IPS-18c (cell line): ENCODE measurements around the gene NRXN3.

ENCODE experiments used
- H3K4me3 ChIP-seq: 2 replicates; pipeline ENCODE4 v1.7.0; 2013; ENCODE audit warnings: low read depth, mild to moderate bottlenecking, low read length, moderate library complexity; ENCODE audit not compliant: insufficient read depth
- H3K9me3 ChIP-seq: one replicate; pipeline ENCODE4 v1.6.1; 2013; ENCODE audit warnings: mild to moderate bottlenecking, low read length, moderate library complexity; ENCODE audit not compliant: control insufficient read depth, insufficient read depth

Gene NRXN3

DNA sequence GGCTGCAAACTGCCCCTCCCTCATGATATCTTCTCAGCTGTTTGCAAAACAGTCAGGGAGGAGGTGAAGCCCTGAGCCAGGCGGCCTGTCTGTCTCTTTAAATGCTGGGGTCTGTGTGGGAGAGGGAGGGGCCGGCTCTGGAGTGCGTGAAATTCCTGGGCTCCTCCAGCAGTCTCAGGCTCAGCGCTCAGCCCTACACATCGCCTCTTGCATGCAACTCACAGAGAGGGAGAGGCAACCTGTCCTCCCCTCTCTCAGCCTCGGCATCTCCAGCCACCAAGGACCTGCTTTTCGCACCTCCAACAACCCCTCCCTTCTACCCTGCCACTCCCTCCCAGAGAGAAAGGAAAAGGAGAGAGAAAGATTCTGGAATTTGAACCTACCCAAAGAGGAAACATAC is at the start of gene NRXN3:
NRXN3 (plus strand) TSS at position 171 of the 400 bp plus-strand sequence. CDS start 72,721 bp downstream, outside the sequence.
- peak within 1 kb of the TSS; percentile 45 for H3K4me3 ChIP-seq
- no peaks in the 10 kb centered on the region for H3K9me3 ChIP-seq

DNA sequence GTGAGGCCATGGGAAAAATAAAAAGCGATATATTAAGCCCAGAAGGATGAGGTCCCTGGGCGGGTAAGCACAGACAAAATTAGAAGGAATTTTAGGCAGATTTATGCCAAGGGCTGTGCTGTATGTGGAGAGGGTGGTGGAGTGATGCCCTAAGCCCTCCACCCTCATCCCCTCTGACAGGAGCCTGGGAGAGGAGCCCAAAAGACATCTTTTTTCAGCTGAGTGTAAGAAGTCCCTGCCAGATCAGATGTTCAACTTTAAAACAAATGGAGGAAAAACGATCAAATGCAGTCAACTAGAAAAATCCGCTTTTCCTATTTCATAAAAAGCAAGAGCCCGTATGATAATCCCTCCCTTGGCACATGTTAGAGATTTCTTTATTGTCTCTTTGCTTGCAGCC is 47.7 kb upstream of the NRXN3 start:
- no peaks in the 10 kb centered on the region for H3K9me3 ChIP-seq
- H3K4me3 ChIP-seq = no peak overlapping the region

DNA sequence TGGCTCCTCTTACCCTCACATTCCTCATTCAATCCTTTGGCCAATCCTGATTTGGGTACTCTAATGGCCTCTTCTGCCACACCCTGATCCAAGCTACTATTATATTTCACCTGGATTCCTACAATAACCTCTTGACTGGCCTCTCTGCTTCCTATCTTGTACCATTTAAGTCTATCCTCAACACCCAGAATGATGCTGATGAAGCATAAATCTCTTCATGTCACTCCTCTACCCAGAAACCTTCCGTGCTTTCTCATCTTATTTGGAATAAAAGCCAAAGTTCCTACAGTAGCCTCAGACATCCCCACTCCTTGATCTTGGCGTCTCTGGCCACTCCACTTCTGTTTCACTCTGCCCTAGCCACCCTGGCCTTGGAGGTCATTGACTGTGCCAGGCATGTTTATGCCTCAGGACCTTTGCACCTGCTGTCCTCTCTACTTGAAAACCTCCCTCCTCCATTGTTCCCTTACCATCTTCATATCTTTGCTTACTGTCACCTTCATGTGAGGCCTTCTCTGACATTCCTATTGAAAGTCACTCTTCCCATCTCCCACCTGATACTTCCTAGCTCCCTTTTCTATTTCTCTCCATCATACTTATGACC is 46.4 kb upstream of the NRXN3 start:
- Histone ChIP-seq H3K9me3 (no peaks in the 10 kb centered on the region), H3K4me3 (no peak overlapping the region)

DNA sequence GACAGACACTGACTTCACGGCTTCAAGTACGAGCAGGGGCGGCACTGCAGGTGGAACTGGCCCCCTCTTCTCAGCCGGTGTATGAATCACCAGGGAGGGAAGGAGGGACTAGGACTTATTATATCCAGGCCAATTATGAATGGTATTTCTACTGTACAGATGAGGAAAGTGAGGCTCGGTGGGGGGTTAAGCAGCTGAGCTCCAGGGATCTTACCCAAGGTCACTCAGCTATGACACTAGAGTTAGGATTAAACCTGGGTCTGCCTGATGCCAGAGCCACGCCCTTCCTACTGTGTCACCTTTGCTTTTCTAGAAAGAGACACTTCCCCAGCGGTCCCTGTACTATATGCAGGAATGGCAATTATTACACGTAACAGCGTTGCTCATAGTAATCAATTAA is 42.2 kb upstream of the NRXN3 start:
- H3K9me3 ChIP-seq = no peaks in the 10 kb centered on the region
- H3K4me3 ChIP-seq = no peak overlapping the region

- peaks cover 2% of the 10 kb centered on the region for H3K9me3 ChIP-seq
- no peak overlapping the region for H3K4me3 ChIP-seq
Observed at GRCh38 chr14:78129375-78129774, 40.8 kb upstream of the NRXN3 start.

DNA sequence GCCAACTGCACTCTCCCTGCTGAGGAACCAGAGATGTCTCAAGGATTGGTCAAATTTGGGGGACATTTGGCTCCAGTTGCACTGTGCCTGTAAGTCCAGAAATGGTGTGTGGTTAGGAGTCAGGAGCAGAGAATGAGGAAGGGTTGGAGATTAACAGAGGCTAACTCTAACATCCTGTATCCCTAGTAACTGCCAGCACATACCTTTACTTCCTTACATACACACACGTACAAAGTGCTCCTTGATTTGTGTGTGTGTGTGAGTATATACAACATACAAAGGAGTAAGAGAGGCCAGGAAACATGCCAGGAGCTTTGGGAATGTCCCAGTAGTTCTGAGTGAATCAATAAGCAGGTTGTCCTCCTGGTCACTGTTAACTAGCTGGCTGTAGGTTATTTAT is 39.8 kb upstream of the NRXN3 start:
- Histone ChIP-seq H3K9me3 (peaks cover 2% of the 10 kb centered on the region), H3K4me3 (no peak overlapping the region)

GRCh38 chr14:78131201-78131600 is 39.0 kb upstream of the NRXN3 start:
- Histone ChIP-seq H3K9me3 (peaks cover 2% of the 10 kb centered on the region), H3K4me3 (no peak overlapping the region)

DNA sequence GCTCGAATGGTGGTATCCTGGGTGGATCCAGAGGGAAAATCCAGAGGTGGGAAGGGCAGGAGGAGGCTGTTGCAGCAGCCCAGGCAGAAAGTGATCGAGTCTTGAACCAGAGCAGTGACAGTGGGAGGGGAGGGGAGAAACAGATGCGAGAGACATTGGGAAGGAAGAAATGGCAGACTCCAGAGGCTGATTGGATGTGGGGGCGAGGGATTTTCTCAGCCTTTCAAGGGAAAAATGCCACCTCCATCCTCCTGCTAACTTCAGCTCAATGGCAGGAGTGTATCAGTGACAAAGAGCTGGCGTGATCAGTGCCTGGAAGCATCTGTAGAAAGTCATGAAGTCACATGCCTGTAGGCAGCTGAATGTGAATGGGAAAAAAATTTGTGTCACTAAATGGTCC is 38.6 kb upstream of the NRXN3 start:
- H3K9me3 ChIP-seq = peaks cover 2% of the 10 kb centered on the region
- no peak overlapping the region for H3K4me3 ChIP-seq

GRCh38 chr14:78135450-78135891 is 34.7 kb upstream of the NRXN3 start:
- peaks cover 2% of the 10 kb centered on the region for H3K9me3 ChIP-seq
- H3K4me3 ChIP-seq = no peak overlapping the region

GRCh38 chr14:78136695-78137094 is 33.5 kb upstream of the NRXN3 start:
- Histone ChIP-seq H3K9me3 (peaks cover 2% of the 10 kb centered on the region), H3K4me3 (no peak overlapping the region)

GRCh38 chr14:78141590-78141989 is 28.6 kb upstream of the NRXN3 start:
- Histone ChIP-seq H3K9me3 (no peaks in the 10 kb centered on the region), H3K4me3 (no peak overlapping the region)

- no peaks in the 10 kb centered on the region for H3K9me3 ChIP-seq
- H3K4me3 ChIP-seq = no peak overlapping the region
Observed at GRCh38 chr14:78142998-78143397, 27.2 kb upstream of the NRXN3 start.

- H3K9me3 ChIP-seq = no peaks in the 10 kb centered on the region
- H3K4me3 ChIP-seq = no peak overlapping the region
Observed at GRCh38 chr14:78143489-78144145, 26.6 kb upstream of the NRXN3 start.

DNA sequence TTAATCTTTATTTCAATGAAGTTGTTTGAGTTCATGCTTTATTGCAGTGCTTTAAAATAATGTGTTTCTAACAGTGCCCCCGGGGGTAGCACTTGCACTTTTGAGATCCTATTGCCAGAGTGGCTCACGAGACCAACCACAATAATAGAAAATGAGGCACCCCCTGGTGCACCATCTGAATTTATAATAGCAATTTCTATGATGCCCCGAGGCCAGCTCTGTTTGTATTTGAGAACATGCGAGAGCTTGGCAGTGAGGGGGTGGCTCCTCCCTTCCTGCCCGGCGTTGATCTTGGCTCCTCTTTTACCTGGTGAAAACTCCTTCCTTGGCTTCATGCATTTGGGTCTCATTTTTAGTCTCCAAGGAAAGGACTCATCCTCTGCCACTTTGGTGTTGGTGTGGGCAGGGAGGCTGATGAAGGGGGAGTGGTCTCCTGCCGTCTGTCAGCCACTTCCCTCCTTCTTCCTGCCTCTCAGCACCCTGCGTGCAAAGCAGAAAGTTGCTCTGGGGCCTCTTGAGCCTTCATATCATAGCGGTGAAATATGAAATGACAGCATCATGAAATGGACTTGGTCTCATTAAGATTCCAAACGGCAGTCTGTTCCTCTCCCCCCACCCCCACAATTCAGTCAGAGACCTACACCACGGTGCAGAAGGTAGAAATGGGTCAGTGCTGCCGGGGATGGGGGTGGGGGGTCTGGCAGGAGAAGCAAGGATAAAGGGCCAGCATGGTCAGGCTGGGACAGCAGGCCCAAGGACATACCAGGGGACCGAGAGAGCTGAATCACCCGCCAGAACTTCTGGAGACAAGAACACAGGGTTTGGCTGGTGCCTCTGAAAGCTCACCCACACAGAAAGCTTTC is 17.7 kb upstream of the NRXN3 start:
- H3K9me3 ChIP-seq = no peaks in the 10 kb centered on the region
- H3K4me3 ChIP-seq = no peak overlapping the region

GRCh38 chr14:78153064-78153341 is 17.2 kb upstream of the NRXN3 start:
- no peak overlapping the region for H3K4me3 ChIP-seq
- H3K9me3 ChIP-seq = no peaks in the 10 kb centered on the region

DNA sequence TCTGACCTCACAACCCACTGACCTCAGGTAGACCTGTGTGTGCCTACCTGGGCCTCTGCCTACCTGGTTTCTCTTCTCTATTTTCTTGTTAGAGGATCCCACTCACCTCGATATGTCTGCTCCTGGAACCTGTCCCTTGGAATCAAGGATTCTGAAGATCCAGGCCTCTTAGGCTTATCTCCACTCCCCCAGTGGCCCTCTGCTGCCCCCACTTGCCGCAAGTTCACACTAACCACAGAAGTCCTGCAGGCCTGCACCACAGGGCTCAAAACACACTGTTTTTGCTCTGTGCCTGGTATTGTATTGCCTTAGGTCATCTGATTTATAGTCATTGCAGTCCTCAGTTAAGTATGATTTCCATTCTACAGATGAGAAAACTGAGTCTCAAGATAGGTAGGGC is 15.3 kb upstream of the NRXN3 start:
- Histone ChIP-seq H3K4me3 (no peak overlapping the region), H3K9me3 (no peaks in the 10 kb centered on the region)

GRCh38 chr14:78156196-78156595 is 14.0 kb upstream of the NRXN3 start:
- no peak overlapping the region for H3K4me3 ChIP-seq
- H3K9me3 ChIP-seq = no peaks in the 10 kb centered on the region
